NT2/D1 (cell line): Measurements from ENCODE around the gene WIF1.

Experiments
- YY1 ChIP-seq: IDR thresholded peaks from 2 replicates; pipeline ENCODE4 v1.6.1; 2011; ENCODE audit not compliant: insufficient read length, insufficient read depth
- ZNF274 ChIP-seq: IDR thresholded peaks from 2 replicates; pipeline ENCODE4 v1.6.1; 2011; ENCODE audit warnings: mild to moderate bottlenecking, low read depth, low read length

DNA sequence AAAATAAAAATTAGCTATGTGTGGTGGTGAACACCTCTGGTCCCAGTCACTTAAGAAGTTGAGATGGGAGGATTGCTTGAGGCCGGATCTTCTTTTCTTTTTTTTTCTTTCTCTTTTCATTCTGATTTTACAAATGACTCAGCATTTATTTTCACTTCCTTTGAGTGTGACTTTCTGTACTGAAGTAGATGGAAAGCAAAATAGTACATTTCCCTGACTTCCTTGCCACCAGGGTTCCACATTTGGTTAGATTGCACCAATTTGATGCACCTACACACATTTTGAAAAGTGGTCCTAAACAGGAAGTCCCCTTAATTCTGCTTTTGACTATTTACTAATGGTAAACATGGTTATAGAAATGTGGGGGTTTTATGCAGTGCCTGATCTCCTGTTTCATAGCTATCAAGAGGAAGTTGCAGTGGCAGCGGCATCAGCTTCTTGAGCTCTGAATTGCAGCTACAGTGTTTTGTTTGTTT is 35.3 kb upstream of the WIF1 start:
- TF ChIP-seq ZNF274 (no peak), YY1 (no peak)
